ENCODE results near the gene MPDZ.

DNA sequence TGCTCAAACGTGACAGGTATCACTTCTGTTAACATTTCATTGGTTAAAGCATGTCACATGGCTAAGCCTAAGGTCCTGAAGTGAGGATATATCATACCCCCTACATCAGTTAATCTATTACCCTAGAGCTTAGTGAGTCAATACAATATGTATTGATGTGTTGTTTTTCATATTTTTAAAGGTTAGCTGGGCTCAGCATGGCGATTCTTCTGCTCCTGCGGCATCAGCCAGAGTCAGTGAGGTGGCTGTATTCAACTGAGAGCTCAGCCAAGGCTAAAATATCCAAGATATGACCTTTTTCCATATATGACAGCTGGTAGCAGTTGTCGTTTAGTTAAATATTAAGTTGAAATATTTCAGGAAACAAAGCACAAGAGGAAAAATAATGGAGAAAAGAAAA, 38.5 kb upstream of the MPDZ start:
- TF ChIP-seq, protein P1, sequence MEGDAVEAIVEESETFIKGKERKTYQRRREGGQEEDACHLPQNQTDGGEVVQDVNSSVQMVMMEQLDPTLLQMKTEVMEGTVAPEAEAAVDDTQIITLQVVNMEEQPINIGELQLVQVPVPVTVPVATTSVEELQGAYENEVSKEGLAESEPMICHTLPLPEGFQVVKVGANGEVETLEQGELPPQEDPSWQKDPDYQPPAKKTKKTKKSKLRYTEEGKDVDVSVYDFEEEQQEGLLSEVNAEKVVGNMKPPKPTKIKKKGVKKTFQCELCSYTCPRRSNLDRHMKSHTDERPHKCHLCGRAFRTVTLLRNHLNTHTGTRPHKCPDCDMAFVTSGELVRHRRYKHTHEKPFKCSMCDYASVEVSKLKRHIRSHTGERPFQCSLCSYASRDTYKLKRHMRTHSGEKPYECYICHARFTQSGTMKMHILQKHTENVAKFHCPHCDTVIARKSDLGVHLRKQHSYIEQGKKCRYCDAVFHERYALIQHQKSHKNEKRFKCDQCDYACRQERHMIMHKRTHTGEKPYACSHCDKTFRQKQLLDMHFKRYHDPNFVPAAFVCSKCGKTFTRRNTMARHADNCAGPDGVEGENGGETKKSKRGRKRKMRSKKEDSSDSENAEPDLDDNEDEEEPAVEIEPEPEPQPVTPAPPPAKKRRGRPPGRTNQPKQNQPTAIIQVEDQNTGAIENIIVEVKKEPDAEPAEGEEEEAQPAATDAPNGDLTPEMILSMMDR (IDR thresholded peaks at IDR 0.05), result no peak
- no peak for TF ChIP-seq POLR2A (IDR thresholded peaks at IDR 0.05)

All from thyroid gland (tissue), 4 donors.